Activated CD4-positive, alpha-beta T cell treated with anti-CD3 and anti-CD28 coated beads, Interleukin-2, Interleukin-4, amounts not matched to agents 100 ng/mL and 50 ng/mL, durations not matched to agents 16 hours and 8 hours (primary cell): ENCODE results near the gene FBP1.
A peak's percentile ranks its signal among the peaks of the same experiment; 100 is the strongest.
"Not testable (repeated sequence)": the region's sequence is repeated elsewhere in the genome, so short reads cannot be mapped to it uniquely, and the experiment has no call there.

Experiments used
- DNase-seq: peaks from one replicate; pipeline ENCODE4 v3.0.0-alpha.2; 2020; ENCODE audit warnings: low spot score

The FBP1 gene

DNA sequence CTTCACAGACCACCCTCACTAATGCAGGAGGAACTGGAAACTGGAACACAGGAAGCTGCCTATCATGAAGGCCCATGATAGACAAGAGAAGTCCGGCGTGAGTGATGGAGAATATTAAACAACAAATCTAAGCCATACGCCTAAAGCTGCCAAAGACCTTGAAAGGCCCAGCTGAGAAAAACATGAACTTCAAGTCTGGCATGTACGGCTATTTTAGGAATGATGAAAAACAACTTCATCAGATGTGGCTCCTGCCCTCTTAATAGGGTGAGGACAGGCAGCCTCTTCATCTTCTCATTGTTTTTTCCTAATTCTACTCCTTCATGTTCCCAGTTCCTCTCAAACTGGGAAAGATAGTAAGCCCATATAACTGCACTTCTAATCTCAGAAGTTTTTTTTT is 20.3 kb downstream of the FBP1 start:
- DNase-seq = no peak

DNA sequence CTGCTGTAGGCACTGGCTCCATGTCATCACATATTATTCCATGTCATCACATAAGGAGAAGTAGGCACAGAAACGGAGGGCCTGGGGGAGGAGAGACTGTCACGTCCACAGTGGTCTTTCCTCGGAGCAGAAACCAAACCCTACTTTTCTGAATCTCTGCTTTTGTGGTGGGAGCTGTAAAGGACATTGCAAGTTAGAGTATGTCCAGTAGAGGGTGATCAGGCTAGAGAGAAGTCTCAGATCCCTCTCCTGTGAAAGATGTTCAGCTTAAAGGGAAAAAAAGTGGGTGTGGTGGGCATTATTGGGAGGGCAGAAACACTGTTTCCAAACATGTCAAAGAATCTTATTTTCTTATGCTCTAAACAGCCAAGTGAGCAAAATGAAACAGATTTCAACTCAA is 26.3 kb downstream of the FBP1 start:
- no peak for DNase-seq

DNA sequence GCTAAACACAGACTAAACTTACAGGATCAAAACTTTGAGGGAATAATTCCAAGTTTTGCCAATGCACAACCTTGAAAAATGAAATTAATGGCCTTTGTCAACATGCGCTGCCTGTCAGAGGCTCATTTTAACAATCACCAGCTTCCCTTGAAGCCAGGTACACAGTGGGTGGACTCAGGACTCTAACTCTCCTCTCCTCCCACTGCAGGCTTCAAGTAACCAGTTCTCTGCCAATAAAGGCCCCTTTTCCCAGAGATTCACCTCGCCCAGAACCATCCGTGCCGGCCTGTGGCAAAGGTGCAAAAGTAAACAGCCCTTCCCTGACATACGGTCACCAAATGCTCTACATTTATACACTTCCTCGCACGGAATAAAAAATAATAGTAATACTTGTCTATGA is 27.2 kb downstream of the FBP1 start:
- DNase-seq = no peak

DNA sequence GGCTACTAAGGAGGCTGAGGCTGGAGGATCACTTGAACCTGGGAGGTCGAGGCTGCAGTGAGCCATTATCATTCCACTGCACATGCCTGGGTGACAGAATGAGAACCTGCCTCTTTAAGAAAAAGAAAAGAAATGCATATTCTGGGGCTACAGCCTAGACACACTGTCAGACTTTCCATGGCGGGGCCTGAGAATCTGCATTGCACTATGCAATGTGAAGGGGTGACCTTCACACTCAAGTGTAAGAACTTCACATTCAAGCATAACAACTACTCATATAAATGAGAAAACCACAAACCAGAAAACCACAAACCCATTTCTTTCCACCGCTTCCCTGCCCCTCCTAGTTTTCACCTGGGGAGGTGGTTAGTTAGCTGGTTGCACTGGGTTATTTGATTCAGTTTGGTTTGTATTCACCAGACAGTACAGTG is 27.7 kb downstream of the FBP1 start:
- peak; percentile 22 for DNase-seq

DNA sequence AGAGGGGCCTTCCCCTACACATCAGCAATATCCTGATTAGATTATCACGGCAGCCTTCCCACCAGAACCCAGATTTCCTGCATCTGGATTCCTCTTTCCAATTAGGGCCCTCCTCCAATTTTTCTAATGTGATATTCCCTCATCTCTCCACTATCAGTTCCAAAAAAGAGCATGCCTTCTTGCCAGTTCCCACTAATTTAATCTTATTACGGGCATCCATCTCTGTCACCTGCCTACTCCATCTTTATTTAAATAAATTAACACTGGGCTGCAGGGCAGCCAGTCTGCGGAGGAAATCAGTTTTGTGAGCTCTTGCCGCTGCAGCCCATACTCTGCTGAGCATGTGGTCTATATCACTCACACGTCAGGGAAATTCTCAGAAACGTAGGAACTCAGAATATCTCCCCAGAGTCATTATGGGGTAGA is 29.1 kb downstream of the FBP1 start:
- no peak for DNase-seq

DNA sequence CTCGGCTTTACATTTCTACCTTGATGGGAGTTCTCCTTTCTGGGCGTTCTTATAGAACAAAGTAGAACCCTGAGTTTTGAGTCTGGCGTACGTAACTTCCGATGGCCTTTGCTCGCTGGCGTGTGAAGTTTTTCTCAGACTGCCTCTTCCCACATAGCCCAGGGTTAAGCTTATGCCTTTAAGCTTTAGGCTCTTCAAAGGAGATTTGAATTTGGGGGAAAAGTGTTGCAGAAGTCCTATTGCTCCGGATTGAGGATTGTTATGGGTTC is 32.0 kb downstream of the FBP1 start:
- no peak for DNase-seq

DNA sequence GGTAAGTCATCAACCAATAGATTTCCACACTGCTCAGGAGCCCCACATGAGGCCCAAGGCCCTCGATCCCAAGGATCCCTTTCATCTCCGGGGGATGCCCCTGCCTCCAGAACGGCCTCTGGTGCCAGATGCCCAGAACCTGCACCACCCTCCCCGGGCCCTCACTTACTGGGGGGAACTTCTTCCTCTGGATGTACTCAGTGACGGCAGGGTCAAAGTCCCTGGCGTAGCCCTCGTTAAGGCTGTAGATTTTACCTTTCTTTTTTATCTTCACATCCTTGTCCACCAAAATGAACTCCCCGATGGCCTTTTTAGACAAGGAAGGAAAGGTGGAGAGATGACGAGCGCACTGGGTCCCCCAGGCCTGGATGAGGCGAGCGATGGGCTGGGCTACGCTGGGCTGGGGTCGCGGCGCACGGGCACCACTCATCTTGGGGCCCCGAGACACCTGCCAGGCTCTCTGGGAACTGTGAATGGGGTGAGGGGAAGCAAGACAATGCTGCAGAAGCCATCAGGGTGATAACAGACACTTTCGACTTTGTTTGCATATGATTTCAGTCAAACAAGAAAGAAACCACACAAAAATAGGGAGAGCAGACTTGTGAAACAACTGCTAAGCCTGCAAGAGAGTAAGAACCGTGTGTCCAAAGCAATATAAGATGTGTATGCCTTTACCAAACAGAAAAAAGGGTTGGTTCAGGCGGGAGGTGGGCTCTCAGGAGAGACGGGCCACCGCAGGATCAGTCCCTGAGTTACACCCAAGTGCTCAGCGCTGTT is 32.5 kb downstream of the FBP1 start:
- no peak for DNase-seq

DNA sequence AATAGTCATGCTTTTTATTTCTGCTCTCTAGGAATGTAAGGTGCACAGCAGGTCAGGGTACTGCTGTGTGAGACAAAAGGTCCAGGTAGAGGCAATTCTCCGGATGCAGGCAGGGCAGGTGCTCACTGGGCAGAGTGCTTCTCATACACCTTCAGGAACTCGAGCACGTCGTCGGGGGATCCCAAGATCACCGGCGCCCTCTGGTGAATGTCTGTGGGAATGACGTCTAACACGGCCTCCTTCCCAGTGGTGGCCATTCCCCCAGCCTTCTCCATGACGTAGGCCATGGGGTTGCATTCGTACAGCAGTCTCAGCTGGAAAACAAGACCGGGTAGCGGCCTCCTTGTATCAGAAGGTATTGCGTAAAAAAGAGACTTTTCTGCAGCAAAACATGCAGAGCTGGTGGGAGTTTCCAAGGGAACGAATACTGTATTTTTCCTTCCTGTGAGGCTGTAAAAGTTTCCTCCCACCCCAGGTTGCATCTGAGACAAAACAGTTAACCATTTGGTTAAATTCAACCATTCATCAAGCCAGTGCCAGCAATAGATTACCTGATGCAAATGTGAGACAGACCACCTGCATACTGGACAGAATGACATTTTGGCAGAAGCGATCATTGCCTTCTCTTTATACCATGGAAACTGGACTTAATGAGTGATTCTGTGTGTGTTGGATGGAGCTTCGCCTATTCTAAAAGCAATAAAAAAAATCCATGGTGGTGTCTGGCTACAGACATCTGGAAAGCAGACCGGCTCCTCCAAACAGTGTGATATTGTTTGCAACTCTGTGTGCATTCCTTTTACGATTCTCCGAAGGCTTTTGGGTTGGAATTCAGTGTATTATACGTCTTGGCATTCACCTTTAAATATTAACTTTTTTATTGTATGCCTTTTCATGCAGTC is 35.8 kb downstream of the FBP1 start:
- peak; percentile 67 for DNase-seq

DNA sequence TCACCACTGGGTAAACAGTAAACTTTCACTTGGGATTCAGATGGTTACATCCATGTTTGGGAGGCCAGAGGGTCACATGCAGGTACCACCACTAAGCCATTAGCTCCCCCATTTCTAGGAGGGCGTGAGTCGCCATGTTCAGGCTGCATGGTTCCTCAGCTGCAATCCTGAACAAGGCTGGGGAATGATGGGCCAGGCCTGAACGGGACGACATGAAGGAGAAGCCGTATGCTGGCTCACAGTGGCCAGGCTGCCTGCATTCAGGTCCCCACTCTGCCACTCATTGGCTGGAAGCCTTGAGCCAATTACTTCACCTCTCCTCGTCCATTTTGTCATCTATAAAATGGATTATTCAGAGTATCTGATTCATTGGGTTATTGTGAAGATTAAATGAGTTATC is 36.7 kb downstream of the FBP1 start:
- DNase-seq = no peak

DNA sequence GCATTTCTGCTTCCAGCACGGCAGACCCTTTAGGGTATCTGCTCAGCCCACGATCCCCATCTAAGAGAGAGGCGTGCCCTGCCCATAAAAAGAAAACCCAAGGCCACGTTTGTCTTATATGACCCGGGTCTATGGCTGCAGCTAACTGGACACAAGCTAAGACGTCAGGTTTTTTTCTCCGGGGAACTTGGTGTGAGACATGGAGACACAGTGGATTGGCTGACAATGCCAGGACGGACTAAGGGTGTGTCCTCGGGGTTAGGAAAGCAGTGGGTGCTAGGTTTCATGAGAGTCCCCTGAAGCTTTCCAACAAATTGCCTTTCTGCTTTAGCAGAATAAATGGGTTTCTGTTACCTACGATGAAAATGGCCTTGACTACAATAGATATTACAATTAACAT is 38.6 kb downstream of the FBP1 start:
- DNase-seq = no peak

DNA sequence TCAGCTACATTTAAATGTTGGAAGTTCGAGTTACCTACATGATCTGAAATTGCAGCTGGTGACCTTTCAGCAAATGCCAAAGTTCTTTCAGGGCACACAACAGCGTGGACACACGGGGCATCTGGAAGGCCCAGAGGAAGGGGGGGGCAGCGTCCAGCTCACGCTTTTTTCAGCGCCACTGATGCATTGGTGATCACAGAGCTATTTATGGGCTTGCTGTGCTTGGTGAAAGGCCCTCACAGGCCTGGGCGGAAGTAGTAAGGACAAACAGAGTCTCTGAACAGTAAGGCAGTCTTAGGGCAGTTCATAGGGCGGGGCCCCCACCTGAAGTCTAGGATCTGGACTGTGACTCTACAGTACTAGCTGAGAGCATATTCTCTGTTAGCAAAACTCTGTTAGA is 39.1 kb downstream of the FBP1 start:
- DNase-seq = no peak

DNA sequence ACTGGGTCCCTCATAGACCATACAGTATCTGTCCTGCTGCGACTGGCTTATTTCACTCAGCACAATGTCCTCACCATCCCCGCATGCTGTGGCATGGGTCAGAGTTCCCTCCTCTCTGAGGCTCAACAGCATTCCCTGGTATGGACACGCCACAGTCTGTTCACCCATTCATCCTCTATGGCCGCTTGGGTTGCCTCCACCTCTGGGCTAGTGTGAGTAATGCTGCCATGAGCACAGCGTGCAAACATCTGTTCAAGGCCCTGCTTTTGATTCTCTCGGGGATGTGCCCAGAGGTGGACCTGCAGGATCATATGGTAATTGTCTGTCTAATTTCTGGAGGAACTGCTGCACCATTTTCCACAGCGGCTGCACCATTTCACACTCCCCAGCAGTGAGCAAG is 40.2 kb downstream of the FBP1 start:
- DNase-seq = no peak

DNA sequence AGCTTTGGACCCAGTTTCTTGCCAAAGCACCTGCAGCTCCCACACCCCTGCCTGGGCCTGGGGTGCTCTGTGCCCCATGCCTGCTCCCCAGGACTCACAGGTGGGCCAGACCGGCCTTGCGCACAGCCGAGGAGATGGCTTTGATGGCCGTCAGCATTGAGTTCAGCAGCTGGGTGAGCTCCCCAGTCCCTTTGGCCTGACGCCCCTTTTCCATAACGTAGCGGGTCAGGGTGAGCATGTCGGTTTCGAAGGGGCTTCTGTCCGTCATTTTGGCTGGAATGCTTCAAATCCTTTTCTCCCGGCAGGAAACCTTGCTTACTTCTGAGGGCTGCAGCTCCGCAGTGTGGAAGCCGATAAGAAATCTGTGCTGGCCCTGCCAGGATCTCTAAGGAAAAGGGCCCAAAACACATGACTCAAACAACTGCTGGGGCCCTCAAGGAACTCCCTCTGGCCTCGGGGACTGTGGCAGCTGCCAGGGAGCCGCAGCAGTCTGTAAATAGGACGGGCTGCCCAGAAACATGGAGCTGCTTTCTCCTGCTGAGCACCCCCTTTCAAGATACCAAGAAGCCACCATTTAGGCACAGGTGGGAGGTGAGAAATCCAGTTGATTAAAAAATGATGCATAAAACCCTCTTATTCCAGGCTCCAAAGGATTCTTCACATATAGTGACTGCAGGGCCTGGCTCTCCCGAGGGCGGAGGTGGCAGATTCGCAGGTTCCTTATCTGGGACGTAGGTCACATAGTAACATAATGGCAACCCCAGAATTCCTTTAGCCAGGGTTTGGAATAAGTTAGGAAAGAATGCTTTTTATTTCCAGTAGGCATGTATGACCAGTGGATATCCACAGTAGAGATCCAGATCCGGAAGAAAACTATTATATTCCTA is 45.6 kb downstream of the FBP1 start, which contains the start of gene FBP2:
FBP2 (minus strand) TSS at position 366 of the 887 bp plus-strand sequence; CDS start at position 268, 98 bp downstream.
- no peak for DNase-seq

DNA sequence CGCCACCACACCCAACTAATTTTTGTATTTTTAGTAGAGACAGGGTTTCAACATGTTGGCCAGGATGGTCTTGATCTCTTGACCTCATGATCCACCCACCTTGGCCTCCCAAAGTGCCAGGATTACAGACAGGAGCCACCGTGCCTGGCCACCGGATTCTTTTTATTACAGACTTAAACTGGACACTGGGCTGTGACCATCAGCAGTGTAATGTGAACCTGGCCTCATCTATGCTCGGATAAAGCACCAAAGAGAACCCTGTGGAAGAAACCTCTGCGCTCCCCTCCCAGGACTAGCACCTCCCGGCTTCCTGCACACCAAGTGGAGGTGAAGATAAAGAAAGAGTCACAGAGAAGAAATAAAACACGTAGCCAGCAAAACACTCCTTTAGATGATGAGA is 46.6 kb downstream of the FBP1 start:
- DNase-seq = not testable (repeated sequence)

DNA sequence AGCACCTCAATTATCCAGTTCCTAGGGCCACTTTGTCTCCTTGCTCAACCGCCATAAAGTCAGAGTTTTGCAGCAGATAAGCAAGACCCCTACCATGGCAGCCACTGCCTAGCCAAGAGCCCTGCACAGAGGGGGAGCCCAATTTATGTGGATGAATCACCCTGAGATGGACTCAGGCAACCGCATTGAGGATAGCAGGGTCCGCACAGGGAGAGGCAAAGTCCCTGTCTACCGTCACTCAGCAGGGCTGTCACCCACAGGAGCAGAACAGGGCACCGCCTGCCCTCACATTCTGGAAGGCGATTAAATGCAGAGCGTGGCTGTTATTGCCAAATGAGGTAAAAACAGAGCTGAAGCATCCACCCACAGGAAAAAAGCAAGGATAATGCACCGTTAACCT is 47.4 kb downstream of the FBP1 start:
- no peak for DNase-seq

DNA sequence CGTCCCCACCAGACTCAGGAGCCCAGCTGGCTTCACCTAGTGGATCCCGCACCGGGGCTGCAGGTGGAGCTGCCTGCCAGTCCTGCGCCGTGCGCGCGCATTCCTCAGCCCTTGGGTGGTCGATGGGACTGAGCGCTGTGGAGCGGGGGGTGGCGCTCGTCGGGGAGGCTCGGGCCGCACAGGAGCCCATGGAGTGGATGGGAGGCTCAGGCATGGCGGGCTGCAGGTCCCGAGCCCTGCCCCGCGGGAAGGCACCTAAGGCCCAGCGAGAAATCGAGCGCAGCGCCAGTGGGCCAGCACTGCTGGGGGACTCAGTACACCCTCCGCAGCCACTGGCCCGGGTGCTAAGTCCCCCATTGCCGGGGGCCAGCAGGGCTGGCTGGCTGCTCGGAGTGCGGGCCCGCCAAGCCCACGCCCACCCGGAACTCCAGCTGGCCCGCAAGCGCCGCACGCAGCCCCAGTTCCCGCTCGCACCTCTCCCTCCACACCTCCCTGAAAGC is 48.2 kb downstream of the FBP1 start:
- DNase-seq = not testable (repeated sequence)

DNA sequence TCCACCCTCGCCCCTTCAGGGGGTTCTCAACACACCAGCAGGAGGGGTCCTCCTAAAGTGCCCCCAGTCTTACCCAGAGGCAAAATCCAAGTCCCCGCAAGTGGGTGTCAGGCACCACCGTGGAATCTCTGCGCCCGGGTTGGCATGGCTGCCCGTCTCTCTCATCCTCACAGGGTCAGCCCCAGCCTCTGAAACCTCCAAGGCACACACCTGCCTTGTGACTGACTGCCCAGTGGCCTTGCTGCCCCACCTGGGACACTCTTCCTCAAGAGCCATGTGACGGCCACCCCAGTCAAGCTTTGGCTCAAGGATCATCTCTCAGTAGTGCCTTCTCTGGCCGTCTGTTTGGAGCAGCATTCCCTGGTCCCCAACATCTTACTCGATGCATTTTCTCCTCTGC is 50.6 kb downstream of the FBP1 start:
- no peak for DNase-seq

DNA sequence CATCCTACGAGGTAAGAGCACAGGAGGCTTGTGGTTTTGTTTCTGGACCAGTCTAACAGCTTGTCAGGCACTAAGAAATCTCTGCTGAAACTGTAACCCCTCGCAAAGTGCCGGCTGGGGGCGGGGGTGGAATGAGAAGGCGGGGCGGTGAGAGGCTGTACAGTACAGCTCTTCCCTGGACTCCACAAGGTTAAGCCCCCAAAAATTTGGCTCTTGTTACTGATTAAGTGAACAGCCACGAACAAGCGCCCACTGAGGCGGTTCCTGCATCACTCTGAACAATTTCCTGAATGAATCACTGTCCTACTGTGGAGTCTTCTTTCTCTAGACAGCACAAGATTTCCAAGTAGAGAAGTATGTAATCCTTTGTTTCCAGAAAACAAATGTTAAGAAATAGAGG is 52.5 kb downstream of the FBP1 start:
- no peak for DNase-seq

DNA sequence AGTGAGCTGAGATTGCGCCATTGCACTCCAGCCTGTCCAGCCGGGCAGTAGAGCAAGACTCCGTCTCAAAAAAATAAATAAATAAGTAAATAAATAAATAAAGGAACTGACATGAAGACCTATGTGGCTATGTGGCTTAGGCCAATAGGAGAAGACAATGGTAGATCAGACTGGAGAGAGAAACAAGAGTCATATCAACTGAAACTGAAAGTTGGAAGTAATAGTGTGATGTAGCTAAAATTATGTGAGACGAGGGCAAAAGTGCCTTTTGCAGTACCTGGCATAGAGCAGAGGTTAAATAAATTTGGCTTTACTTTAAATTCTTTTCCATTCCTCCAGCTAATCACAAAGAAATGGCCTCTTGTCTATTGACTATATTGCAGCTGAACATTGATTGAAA is 53.0 kb downstream of the FBP1 start:
- peak; percentile 1 for DNase-seq

DNA sequence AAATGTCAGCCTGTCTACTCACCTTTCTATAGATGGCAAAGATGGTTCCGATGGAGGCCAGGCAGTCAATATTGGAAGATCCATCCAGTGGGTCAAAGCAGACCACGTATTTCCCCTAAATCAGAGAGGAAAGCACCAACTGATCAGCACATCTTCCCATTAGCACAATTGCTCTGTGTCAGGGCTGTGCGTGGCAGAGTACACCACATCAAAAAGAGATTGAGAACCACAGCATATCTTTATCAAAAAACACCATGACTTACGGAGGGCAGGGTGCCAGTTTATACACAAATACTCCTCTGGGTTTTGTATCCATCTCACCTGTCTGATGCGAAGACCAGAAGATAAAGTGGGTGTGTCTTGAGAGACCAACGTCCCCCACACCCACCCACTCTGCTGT is 54.8 kb downstream of the FBP1 start:
- DNase-seq = no peak

DNA sequence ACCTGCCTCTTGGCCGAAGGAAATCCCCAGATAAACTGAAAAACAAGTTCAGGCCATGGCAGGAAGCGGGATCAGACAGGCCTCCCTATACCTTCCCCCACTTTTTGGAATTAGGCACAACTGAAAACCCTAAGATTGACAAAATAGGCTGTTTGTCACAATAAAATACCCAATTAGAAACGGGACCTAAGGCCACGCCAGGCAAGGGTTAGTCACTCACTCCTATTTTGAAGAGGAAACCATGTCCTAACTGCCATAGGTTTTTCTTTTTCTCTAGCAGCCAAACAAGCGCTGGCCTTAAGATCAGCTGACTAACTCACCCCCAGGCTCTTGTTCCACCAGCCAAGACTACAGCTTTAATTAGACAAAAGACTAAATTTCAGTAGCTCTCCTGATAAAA is 57.6 kb downstream of the FBP1 start:
- no peak for DNase-seq

DNA sequence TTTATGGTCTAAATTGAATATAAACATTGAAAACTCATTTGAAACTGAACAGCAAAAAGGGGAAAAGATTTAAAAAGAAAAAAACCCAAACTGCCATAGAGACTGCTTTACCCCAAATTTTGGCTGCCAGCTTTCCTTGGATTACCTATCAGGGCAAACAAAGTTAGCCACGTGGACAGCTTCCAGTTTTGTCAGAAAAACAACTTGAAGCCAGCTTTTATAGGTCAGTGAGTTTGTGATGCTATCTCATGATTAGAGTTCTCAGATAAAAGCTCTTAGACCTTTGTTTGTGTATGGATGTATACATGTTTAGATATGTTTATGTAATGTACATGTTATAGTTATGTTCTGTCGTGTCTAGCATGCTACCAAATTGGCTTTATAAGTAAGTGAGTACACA is 61.7 kb downstream of the FBP1 start:
- DNase-seq = no peak
